Measurements from ENCODE around the gene SSNA1. TPM values are rescaled to one million over a fixed set of nuclear protein-coding genes. Genes with fewer than 3 reads are reported as not detected.

Gene SSNA1
- total and polyA plus RNA-seq, 9 of the 15 experiments (the other 6 are each of a cell fraction or from before 2014, with no cell fraction given): 1.9 to 130 (median 57.1) TPM

DNA sequence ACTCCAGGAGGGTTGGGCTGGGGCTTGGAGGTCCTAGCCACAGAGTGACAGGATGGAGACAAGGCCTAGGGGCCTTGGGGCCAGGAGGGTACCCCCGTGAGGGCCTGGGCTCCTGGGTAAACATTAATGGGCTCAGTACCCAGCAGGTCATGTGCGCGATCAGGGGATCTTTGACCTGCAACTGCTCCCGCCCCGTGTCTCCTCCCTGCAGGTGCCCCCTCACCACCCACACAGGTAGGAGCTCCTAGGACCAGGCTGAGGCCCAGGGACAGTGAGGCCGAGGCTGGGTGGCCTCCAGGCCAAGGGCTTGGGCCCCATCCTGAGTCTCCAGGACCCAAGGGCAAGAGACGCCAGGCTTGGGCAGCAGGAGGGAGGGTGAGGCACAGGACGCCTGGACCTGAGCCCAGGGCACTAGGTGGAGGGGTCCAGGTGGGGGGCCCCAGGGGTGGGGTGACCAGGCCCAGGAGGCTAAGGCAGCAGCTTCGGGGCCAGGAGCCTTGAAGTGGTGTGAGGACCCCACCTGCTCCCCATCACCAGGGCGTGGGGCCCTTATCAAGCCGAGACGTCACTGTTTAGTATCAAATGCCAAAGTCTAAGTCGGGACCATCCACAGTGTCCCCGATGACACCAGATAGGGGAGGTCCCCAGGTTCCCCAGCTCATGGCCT is 42.4 kb downstream of the SSNA1 start, which contains the start of gene SLC34A3:
TSS of gene SLC34A3 (plus strand) at position 197 of the 667 bp plus-strand sequence. CDS start 802 bp downstream, outside the sequence.
- Histone ChIP-seq H3K27me3 (ENCODE audit: control insufficient read depth in 2 of 2, insufficient read depth in 2 of 2, low read length in 2 of 2) (no peaks in the 10 kb centered on the region), H3K4me1 (replicated peaks in 1 of 2; ENCODE audit: control insufficient read depth in 2 of 2, insufficient read depth in 2 of 2, low read length in 2 of 2) (peaks cover 13 to 100% of the 10 kb centered on the region in 2 experiments), H3K9me1 (ENCODE audit: control insufficient read depth, insufficient read depth, low read length) (peaks cover 3% of the 10 kb centered on the region), H3K36me3 (ENCODE audit: control insufficient read depth, insufficient read depth, low read length) (no peaks in the 10 kb centered on the region), H2AFZ (ENCODE audit: low read depth, low read length) (no peak within 1 kb of the TSS), H3K27ac (ENCODE audit: extremely low read depth, low read depth, low read length) (no peak within 1 kb of the TSS), H3K4me3 (no peak within 1 kb of the TSS), H3K79me2 (ENCODE audit: control insufficient read depth, insufficient read depth, low read length) (no peaks in the 10 kb centered on the region), H3K9ac (ENCODE audit: insufficient read depth in 1 of 2, low read depth in 2 of 2, low read length in 2 of 2) (peak within 1 kb of the TSS in 1 of 2 experiments; percentile 63; a peak in 2 of 4 replicates), H3K9me3 (replicated peaks; ENCODE audit: control insufficient read depth, insufficient read depth, low read depth, low read length) (no peaks in the 10 kb centered on the region), H4K20me1 (replicated peaks; ENCODE audit: control insufficient read depth, insufficient read depth, low read length) (no peaks in the 10 kb centered on the region), H3K4me2 (ENCODE audit: insufficient read depth, low read length) (no peak within 1 kb of the TSS)
- no peak for DNase-seq (ENCODE audit: extremely low read depth in 1 of 4, low spot score in 3 of 4)
- in situ Hi-C loops (cut with MboI) (loop anchor here (25.0 kb wide), 1 partner anchor 444 kb away; the partner anchor contains the start of genes CCDC183 and TMEM141), intact Hi-C loops (cut with micrococcal nuclease) (no loop called here)
- no peak for ATAC-seq
- no peak for TF ChIP-seq SP2 (IDR thresholded peaks at IDR 0.05; ENCODE audit: extremely low read depth, low read depth, low read length, poor library complexity, severe bottlenecking)
- TF ChIP-seq U2AF2 (optimal IDR thresholded peaks at IDR 0.05; ENCODE audit: low read depth, low read length): no peak
- no peak for TF ChIP-seq ZNF699 (CRISPR knock-in tag; IDR thresholded peaks at IDR 0.05; ENCODE audit: insufficient replicate concordance)
- no peak for TF ChIP-seq ZNF282 (CRISPR knock-in tag; IDR thresholded peaks at IDR 0.05)
- no peak for TF ChIP-seq ZNF696 (CRISPR knock-in tag; conservative IDR thresholded peaks at IDR 0.05)
- no peak for TF ChIP-seq WHSC1 (IDR thresholded peaks at IDR 0.05; ENCODE audit: low read length)
- no peak for TF ChIP-seq POLR2B (IDR thresholded peaks at IDR 0.05; ENCODE audit: low read depth, partially characterized antibody)
- TF ChIP-seq TEAD4 (IDR thresholded peaks at IDR 0.05; ENCODE audit: low read length): no peak
- TF ChIP-seq TEAD4 (CRISPR knock-in tag; IDR thresholded peaks at IDR 0.05; ENCODE audit: borderline replicate concordance): no peak
- no peak for TF ChIP-seq ZFP30 (CRISPR knock-in tag; IDR thresholded peaks at IDR 0.05; ENCODE audit: borderline replicate concordance)
- POLR2A ChIA-PET: interaction anchor here (0.6 to 1.6 kb wide), 4 partner anchors 10 to 731 kb away, joined by 3 to 9 read pairs (median 3); partner anchors contain the start of gene TUBB4B
- FAIRE-seq: no peak
- no TSS peak for BruUV-seq (replicated peaks)
- 64% methylated on average over 13 of the region's 14 CpGs for WGBS (ENCODE audit: insufficient coverage, low coverage, missing lambda C conversion rate)
- CTCF ChIA-PET (ENCODE audit: low intra/inter-chr PET ratio): no interaction called here
